ENCODE data around the gene STAB2.

The STAB2 gene, protein sequence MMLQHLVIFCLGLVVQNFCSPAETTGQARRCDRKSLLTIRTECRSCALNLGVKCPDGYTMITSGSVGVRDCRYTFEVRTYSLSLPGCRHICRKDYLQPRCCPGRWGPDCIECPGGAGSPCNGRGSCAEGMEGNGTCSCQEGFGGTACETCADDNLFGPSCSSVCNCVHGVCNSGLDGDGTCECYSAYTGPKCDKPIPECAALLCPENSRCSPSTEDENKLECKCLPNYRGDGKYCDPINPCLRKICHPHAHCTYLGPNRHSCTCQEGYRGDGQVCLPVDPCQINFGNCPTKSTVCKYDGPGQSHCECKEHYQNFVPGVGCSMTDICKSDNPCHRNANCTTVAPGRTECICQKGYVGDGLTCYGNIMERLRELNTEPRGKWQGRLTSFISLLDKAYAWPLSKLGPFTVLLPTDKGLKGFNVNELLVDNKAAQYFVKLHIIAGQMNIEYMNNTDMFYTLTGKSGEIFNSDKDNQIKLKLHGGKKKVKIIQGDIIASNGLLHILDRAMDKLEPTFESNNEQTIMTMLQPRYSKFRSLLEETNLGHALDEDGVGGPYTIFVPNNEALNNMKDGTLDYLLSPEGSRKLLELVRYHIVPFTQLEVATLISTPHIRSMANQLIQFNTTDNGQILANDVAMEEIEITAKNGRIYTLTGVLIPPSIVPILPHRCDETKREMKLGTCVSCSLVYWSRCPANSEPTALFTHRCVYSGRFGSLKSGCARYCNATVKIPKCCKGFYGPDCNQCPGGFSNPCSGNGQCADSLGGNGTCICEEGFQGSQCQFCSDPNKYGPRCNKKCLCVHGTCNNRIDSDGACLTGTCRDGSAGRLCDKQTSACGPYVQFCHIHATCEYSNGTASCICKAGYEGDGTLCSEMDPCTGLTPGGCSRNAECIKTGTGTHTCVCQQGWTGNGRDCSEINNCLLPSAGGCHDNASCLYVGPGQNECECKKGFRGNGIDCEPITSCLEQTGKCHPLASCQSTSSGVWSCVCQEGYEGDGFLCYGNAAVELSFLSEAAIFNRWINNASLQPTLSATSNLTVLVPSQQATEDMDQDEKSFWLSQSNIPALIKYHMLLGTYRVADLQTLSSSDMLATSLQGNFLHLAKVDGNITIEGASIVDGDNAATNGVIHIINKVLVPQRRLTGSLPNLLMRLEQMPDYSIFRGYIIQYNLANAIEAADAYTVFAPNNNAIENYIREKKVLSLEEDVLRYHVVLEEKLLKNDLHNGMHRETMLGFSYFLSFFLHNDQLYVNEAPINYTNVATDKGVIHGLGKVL (N-terminal part only)

GRCh38 chr12:103586791-103587370 lies at the start of gene STAB2:
TSS of gene STAB2 (plus strand) at chr12:103587273. CDS start at chr12:103587477, 204 bp downstream.
- no peak for DNase-seq (ENCODE audit: low read depth in 3 of 3)

GRCh38 chr12:103538397-103538796 lies 48.7 kb upstream of the STAB2 start:
- DNase-seq (ENCODE audit: low read depth in 3 of 3): no peak

DNA sequence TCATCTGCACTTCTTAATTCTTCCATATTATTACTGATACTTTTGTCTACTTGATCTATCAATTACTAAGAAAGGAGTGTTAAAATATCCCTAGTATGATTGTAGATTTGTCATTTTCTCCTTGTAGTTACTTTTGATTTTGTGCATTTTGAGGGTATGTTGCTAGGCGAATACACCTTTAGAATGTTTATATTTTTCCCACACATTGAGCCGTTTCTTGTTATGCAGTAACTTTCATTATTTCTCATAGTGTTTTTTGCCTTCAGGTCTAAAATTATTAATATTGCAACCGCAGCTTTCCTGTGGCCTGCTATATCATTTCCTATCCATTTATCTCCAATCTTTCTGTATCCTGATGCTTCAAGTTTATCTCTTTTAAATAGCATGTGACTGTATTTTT lies 46.8 kb upstream of the STAB2 start:
- no peak for DNase-seq (ENCODE audit: low read depth in 3 of 3)

DNA sequence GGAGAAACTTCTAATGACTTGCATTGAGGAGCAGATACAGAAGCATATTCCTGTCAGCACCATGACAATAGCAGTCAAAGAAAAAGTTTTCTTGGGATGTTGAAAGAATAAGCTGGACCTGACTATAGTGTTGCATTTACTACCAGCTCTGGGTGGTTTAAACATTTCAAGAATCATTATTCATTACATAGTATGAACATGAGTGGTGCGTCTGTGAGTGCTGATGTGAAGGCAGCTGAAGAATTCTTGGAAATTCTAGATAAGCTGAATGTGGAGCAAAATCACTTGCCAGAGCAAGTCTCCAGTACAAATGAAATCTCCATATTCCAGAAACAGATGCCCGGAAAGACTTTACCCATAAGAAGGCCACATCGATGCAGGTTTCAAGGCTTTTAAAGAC lies 45.0 kb upstream of the STAB2 start:
- no peak for DNase-seq (ENCODE audit: low read depth in 3 of 3)

DNA sequence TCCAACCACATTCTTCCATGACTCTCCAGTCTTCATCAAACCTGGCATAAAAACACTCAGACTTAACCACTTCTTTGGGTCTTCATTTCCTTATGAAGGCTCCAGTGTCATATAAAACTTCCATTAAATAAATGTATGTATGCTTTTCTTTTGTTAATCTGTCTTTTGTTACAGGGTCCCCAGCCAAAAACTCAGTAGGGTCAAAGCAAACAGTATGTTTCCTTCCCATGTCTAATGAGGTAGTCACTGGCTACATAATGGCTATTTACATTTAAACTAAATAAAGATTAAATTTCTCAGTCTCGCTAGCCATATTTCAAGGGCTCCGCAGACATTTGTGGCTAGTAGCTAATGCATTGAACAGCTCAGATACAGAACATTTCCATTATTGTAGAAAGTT lies 40.1 kb upstream of the STAB2 start:
- DNase-seq (ENCODE audit: low read depth in 3 of 3): no peak

GRCh38 chr12:103547376-103547775 lies 39.7 kb upstream of the STAB2 start:
- no peak for DNase-seq (ENCODE audit: low read depth in 3 of 3)

- no peak for DNase-seq (ENCODE audit: low read depth in 3 of 3)
Measured at GRCh38 chr12:103547929-103548328, 39.1 kb upstream of the STAB2 start.

DNA sequence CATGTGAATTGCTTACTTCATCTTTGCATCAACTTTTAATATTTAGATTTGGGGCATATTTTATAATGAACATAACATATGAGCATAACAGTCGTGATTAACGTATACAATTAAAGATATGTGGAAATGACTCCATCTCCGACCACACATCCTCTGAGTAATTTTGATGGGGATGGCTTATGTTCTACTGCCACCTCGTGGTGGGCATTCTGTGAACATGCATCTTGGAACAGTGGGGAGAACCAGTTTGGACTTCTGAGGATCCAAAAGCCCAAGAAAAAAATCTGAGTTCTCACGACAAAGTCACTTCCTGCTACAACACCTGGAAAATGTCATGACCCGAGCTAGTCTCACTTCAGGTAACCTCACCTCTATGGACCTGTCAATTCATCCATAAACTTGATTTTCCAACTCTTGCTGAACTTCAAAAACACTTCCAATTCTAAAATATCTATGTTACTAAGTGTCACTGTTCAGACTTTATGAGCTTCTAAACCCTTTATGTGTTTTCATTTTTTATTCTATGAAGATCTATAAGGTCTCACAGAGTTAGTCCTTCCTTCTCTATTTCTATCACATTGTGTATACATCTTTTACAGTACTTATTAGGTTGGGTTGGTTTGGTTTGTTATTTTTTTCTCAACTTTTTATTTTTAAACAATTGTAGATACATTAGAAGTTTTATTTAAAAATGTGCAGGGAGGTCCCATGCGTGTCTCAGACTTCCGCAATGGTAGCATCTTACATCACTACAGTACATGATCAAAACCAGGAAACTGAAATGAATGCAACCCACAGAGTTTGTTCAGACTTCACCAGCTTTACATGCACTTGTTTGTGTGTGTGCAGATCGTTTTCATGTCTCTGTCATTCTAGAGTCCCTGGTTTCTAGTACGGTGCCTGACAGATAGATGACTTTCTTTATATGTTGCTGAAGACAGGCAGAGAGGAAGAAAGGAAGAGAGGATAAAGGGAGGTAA lies 38.2 kb upstream of the STAB2 start:
- DNase-seq (ENCODE audit: low read depth in 3 of 3): peak; percentile 36 to 45 (median 38)

DNA sequence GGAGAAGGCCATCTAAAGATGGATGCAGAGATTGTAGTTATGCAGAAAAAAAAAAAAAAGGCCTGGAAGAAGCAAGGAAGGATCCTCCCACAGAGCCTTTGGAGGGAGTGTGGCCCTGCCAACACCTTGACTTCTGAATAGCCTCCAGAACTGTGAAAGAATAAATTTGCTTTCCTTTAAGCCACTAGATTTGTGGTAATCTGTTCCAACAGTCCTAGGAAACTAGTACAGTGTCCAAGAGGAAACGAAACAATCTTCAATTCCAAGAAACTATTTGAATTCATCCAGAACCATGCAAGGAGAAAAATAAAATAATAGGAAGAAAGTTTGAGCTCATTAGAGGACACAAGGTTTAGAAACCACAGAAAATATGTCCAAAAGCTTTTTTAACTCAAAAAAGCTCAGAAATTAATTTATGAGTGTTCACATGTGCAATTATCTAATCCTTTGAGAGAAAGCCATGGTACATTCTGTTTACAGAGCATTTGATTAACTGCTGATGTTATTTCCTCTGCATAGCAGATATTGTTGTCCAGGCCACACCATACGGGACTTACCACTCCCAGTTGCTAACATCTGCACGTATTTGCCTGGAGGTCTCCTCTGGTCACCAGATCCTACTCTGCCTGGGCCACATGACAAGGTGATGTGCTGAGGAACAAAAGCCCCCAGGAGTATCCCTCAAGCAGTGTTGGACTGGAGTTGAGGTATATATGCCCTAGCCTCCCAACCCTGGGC lies 30.0 kb upstream of the STAB2 start:
- no peak for DNase-seq (ENCODE audit: low read depth in 3 of 3)

DNA sequence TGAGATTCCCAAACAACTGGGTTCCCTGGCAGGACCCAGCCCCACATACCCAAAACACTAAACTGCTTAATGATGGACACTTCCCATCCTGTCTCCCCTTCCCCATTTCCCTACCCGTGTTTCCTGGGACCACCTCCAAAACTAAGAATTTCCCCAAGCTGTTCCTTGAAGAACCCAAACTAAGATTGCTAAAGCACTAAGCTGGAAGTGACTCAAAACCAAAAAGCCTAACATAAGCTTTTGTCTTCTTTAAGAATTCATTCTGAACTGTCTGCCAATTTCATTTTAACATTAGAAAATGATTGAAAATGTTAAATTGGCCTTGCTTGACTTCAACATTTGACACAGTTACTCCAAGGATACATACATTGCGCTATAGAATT lies 29.5 kb upstream of the STAB2 start:
- no peak for DNase-seq (ENCODE audit: low read depth in 3 of 3)

DNA sequence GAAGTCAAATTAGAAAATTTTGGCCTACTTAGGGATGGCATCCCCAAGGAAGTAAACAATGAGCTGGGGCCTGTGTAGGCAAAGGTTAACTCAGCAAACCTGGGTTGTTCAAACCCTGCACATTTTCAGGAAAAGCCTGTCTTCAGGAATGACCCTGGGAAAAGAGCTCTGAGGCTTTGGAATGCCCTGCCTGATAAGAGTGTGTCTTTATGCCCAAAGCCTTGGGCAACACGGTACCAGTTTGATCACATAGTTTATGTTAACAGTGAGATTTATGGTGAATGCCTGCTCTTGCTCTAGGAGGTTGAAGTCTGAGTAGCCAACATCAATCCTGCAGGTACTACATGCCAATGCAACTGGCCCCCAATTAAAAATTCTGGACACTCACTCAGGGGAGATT lies 28.2 kb upstream of the STAB2 start:
- no peak for DNase-seq (ENCODE audit: low read depth in 3 of 3)

GRCh38 chr12:103560604-103561101 lies 26.4 kb upstream of the STAB2 start:
- DNase-seq (ENCODE audit: low read depth in 3 of 3): no peak

DNA sequence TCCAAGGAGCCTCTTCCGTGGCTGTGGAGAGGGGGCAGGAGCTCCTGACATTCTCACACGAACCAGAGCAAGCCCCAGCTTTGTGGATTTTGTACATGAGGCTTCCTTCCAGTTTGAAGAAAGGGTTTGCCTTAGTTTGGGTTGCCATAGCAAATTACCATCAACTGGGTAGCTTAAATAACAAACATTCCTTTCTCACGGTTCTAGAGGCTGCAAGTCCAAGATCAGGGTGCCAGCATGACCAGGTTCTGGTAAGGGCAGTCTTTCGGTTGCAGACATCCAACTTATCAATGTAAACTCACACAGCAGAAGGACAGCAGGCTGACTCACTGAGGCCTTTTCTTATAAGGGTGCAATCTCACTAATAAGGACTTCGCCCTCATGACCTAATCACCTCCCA lies 25.9 kb upstream of the STAB2 start:
- DNase-seq (ENCODE audit: low read depth in 3 of 3): no peak

DNA sequence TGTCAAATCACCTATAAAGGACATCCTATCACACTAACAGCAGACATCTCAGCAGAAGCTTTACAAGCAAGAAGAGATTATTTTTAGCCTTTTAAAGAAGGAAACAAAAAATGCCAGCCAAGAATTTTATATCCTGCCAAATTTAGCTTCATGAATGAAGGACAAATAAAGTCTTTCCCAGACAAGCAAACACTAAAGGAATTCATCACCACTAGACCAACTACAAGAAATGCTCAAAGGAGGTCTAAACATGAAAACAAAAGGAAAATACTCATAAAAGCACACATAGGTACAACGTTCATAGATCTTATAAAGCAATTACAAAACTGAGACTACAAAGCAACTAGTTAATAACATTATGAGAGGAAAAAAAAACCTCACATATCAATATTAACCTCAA lies 20.7 kb upstream of the STAB2 start:
- no peak for DNase-seq (ENCODE audit: low read depth in 3 of 3)

DNA sequence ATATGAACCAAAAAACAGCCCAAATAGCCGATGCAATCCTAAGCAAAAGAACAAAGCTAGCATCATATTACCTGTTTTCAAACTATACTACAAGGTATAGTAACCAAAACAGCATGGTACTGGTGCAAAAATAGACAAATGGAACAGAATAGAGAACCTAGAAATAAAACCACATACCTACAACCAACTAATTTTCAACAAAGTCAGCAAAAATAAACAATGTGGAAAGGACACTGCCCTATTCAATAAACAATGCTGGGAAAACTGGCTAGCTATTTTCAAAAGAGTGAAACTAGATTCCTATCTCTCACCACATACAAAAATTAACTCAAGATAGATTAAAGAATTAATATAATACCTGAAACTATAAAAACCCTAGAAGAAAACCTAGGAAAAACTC lies 17.8 kb upstream of the STAB2 start:
- no peak for DNase-seq (ENCODE audit: low read depth in 3 of 3)

DNA sequence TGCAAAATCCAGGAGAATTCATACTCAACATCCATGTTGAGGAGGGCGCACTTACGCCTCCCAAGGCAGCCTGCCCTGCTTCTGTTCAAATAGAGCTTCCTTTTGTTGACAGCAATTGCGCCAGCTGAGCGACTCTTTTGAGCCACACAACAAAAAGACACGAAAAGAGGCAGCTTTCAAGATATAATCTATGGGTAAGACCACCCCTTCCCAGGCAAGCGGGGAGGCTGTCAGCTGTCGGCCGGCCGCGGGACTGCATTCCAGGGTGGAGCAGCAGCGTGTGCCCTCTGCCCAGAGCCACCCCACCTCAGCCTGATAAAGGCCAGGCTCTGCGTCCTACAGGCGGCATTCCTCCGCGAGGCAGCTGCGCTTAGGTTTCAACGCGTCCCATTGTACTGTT lies 15.8 kb upstream of the STAB2 start:
- no peak for DNase-seq (ENCODE audit: low read depth in 3 of 3)

GRCh38 chr12:103572312-103573045 lies 14.6 kb upstream of the STAB2 start:
- DNase-seq (ENCODE audit: low read depth in 3 of 3): no peak

- DNase-seq (ENCODE audit: low read depth in 3 of 3): no peak
Measured at GRCh38 chr12:103573185-103573584, 13.9 kb upstream of the STAB2 start.

- DNase-seq (ENCODE audit: low read depth in 3 of 3): no peak
Measured at GRCh38 chr12:103578926-103579325, 8.1 kb upstream of the STAB2 start.

Data from stimulated activated CD4-positive, alpha-beta T cell treated with anti-CD3 and anti-CD28 coated beads, TNF-alpha, amount 100 ng/mL, for 4 hours (primary cell).